ENCODE measurements around the gene ADRM1. TPM values are rescaled to one million over a fixed set of nuclear protein-coding genes. Genes with fewer than 3 reads are reported as not detected.

Gene ADRM1
- total and polyA plus RNA-seq, 2 of the 4 experiments (the other 2 are of a cell fraction), result 103 to 149 TPM

DNA sequence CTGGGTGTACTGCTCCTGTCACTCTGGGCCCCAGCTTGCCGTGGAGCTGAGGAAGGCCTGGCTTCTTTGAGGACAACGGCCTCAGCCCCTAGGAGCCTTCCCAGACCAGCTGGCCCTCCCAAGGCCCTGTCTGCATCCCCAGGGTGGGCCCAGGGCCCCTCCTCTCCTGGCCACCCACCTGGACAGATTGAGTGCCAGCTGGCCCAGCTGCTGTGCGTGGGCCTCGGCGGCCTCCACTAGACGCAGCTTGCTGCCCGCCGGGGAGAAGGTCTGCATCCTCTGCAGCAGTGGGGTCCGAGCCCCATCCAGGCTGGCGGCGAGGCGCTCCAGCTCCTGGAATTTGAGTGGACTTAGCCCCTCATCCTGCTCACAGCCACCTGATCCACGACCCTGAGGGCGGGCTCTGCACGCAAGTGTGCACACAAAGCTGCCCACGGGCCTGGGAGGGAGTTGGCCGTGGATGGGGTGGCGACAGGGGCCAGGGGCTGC is 14.4 kb downstream of the ADRM1 start:
- Histone ChIP-seq H2BK20ac (ENCODE audit: low read depth, low read length) (no peak overlapping the region), H2BK15ac (ENCODE audit: low read depth, low read length) (no peak overlapping the region), H3K23ac (ENCODE audit: low read depth, low read length) (no peak overlapping the region), H4K20me1 (ENCODE audit: insufficient read depth, low read length) (no peaks in the 10 kb centered on the region), H4K91ac (ENCODE audit: insufficient read depth, low read depth, low read length) (no peak overlapping the region), H3K56ac (ENCODE audit: extremely low read depth, insufficient read depth, low read length) (no peak overlapping the region), H3K14ac (replicated peaks; ENCODE audit: low read depth, low read length) (no peak overlapping the region), H3K9ac (ENCODE audit: low read depth, low read length) (no peak overlapping the region), H3K4ac (ENCODE audit: low read depth, low read length) (no peak overlapping the region), H2BK5ac (ENCODE audit: low read depth, low read length, poor library complexity, severe bottlenecking) (no peak overlapping the region), H4K8ac (ENCODE audit: low read depth in 2 of 2, low read length in 2 of 2) (no peak overlapping the region), H2AK9ac (replicated peaks; ENCODE audit: low read depth, low read length, poor library complexity) (no peak overlapping the region), H3K9me3 (ENCODE audit: control insufficient read depth, insufficient read depth, low read length) (no peaks in the 10 kb centered on the region), H3K27ac (ENCODE audit: insufficient read depth, low read length) (no peak overlapping the region), H3K18ac (ENCODE audit: low read depth, low read length) (no peak overlapping the region), H3K9me1 (ENCODE audit: insufficient read depth, low read length) (no peaks in the 10 kb centered on the region), H2BK120ac (ENCODE audit: low read depth, low read length) (no peak overlapping the region), H3K4me1 (ENCODE audit: control insufficient read depth, insufficient read depth, low read length) (no peaks in the 10 kb centered on the region), H3K4me3 (ENCODE audit: insufficient read depth, low read depth, low read length) (no peak overlapping the region), H2AFZ (replicated peaks; ENCODE audit: low read length, poor library complexity) (no peak overlapping the region), H3K27me3 (ENCODE audit: control insufficient read depth, insufficient read depth, low read length) (no peaks in the 10 kb centered on the region), H2AK5ac (ENCODE audit: low read depth, low read length) (no peak overlapping the region), H4K5ac (ENCODE audit: low read depth, low read length) (no peak overlapping the region), H3K36me3 (ENCODE audit: control insufficient read depth, insufficient read depth, low read length) (peaks cover 45% of the 10 kb centered on the region; the same call in 1 of the 2 replicates), H3K79me1 (ENCODE audit: low read depth in 1 of 2, low read length in 2 of 2) (no peaks in the 10 kb centered on the region), H3K4me2 (ENCODE audit: low read depth, low read length) (no peak overlapping the region)
- dilution Hi-C loops (cut with HindIII; ENCODE audit: low sequenced_read_pairs, unreplicated experiment) (no loop called here), intact Hi-C loops (cut with micrococcal nuclease) (no loop called here), in situ Hi-C loops (cut with MboI; ENCODE audit: low sequenced_read_pairs) (no loop called here)
- POLR2A ChIA-PET (ENCODE audit: unreplicated experiment), result no interaction called here
- WGBS, 2 experiments (ENCODE audit: extremely low coverage in 2 of 2, insufficient read length in 1 of 2), result 79% methylated on average over 10 of the region's 18 CpGs; no CpG with 5 or more reads in 1 of the 2 experiments
- ATAC-seq (ENCODE audit: low read depth) (no peak), DNase-seq (no peak)
- BruUV-seq (replicated peaks), result no TSS peak
- CTCF ChIA-PET, result no interaction called here
- TF ChIP-seq, protein P1, sequence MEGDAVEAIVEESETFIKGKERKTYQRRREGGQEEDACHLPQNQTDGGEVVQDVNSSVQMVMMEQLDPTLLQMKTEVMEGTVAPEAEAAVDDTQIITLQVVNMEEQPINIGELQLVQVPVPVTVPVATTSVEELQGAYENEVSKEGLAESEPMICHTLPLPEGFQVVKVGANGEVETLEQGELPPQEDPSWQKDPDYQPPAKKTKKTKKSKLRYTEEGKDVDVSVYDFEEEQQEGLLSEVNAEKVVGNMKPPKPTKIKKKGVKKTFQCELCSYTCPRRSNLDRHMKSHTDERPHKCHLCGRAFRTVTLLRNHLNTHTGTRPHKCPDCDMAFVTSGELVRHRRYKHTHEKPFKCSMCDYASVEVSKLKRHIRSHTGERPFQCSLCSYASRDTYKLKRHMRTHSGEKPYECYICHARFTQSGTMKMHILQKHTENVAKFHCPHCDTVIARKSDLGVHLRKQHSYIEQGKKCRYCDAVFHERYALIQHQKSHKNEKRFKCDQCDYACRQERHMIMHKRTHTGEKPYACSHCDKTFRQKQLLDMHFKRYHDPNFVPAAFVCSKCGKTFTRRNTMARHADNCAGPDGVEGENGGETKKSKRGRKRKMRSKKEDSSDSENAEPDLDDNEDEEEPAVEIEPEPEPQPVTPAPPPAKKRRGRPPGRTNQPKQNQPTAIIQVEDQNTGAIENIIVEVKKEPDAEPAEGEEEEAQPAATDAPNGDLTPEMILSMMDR (conservative IDR thresholded peaks at IDR 0.05; ENCODE audit: low read depth, low read length), result no peak
- TF ChIP-seq MXI1 (IDR thresholded peaks at IDR 0.05; ENCODE audit: borderline replicate concordance, low read depth, low read length) (no peak), SMC3 (IDR thresholded peaks at IDR 0.05; ENCODE audit: low read depth, low read length) (no peak), CHD1 (IDR thresholded peaks at IDR 0.05; ENCODE audit: low read depth, low read length) (no peak), RAD21 (IDR thresholded peaks at IDR 0.05; ENCODE audit: low read length) (no peak), CEBPB (IDR thresholded peaks at IDR 0.05; ENCODE audit: low read depth, low read length) (no peak)
- TF ChIP-seq, protein P2, sequence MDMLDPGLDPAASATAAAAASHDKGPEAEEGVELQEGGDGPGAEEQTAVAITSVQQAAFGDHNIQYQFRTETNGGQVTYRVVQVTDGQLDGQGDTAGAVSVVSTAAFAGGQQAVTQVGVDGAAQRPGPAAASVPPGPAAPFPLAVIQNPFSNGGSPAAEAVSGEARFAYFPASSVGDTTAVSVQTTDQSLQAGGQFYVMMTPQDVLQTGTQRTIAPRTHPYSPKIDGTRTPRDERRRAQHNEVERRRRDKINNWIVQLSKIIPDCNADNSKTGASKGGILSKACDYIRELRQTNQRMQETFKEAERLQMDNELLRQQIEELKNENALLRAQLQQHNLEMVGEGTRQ (IDR thresholded peaks at IDR 0.05; ENCODE audit: low read depth, low read length), result no peak
